GM21423 (cell line): Measurements from ENCODE around the gene RAI1.

Experiments
- ATAC-seq: cut with Tn5 transposase; IDR thresholded peaks from one replicate; pipeline ENCODE4 v1.9.1; 2021; ENCODE audit warnings: mild to moderate bottlenecking, moderate library complexity; ENCODE audit not compliant: unreplicated experiment

The RAI1 gene

DNA sequence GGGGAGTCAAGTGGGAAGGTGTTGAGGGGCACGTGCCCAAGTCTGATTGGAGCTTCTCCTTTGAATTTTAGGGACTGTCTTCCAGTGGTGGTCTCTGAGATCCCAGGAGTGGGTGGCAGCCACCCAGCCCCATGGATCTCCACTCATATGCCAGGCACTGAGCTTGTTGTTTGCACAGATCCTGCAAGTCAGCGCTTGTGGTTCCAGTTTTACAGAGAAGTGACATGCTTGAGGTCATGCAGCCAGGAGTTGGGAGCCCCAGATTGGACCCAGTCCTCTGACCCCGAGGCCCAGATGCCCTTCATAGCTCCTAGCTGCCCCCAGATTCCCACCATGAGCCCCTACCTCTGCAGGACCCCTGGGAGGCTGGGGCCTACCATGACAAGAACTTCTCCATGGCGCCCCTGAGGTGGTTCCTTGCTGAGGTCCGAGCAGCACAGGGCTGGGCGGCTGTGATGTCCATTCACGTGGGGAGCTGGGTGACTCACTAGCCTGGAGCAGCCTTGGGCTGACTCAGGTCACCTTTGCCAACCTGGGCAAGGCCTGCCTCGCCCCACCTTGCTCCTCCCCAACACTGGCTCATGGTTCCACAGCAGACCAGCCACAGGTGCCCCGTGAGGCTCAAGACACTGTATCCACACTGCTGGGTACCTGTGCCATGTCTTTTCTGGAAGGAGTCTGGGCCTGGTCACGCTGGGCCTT lies 47.4 kb downstream of the RAI1 start:
- ATAC-seq, result no peak

DNA sequence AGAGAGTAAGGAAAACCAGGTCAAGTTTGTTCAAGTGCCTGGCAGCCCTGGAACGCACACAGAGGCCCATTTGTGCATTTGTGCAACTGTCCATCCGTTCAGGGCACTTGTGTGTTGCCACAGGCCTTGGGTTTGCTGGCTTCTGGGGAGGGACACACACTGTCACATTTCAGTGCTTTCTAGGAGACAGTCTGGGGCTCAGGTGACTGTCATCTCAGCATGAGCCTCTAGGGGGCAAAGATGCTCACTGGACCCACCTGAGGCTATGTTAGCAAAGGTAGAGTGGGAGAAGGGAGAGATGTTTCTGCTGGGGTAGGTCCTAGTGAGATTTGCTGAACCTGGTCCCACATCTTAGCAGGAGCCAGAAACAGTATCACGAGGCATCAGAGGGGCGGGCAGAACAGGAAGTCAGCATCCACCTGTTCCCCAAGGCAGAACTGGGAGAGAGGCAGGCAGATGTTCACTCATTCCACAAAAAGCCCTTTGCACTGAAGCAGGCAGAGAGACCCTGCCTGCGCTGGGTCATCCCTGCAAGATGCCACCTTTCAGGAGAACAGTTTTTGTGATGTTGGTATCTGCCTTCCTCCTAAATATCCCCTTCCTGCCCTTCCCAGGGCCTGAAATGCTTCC lies 48.5 kb downstream of the RAI1 start:
- ATAC-seq, result no peak

DNA sequence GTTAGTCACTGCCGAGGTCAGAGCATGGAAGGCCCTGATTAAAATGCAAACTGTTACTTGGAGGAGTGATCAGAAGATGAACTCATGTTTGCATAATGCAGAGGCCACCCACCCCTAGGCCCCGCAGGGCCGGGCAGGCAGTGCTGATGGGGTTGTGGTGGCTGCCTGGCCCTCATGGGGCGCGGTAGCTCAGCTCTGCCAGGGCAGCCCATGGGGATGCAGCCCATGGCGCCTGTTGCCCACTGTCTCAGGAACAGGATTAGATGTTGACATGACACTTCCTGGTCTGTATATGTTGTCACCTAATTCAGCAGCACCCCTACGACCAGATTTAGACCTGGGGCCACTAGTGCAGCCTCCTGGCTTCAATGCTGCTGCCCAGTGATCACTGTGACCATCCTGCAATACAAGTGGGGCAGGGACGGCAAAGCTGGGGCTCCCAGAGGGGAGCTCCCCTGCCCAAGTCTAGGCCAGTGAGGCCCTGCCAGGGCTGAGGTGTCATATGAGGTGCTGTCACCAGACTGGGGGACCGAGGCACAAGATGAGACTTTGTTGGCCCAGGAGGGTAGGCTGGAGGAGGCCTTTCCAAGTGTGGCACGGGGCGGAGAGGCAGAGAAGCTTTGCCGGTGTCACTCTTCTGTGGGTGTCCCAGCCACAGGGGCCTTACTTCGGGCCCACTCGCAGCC lies 49.1 kb downstream of the RAI1 start:
- no peak for ATAC-seq

DNA sequence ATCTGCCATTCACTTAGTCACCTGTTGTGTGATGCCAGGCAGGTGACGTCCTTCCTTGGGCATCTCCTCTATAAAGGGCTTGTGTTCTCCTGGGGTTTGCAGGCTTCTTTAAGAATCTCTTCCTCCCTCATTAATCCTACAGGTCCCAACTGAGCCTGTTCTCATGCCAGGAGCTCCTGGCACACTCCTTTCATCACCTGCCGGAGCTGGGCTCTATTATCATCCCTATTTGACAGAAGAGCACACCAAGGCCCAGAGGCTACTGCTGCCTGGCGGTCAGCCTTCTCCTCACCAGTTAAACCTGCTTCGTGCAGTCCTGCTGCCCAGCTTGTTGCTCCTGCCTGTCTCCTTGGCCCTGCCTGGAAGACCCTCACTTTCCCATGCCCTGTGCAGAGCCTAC lies 51.2 kb downstream of the RAI1 start:
- no peak for ATAC-seq

DNA sequence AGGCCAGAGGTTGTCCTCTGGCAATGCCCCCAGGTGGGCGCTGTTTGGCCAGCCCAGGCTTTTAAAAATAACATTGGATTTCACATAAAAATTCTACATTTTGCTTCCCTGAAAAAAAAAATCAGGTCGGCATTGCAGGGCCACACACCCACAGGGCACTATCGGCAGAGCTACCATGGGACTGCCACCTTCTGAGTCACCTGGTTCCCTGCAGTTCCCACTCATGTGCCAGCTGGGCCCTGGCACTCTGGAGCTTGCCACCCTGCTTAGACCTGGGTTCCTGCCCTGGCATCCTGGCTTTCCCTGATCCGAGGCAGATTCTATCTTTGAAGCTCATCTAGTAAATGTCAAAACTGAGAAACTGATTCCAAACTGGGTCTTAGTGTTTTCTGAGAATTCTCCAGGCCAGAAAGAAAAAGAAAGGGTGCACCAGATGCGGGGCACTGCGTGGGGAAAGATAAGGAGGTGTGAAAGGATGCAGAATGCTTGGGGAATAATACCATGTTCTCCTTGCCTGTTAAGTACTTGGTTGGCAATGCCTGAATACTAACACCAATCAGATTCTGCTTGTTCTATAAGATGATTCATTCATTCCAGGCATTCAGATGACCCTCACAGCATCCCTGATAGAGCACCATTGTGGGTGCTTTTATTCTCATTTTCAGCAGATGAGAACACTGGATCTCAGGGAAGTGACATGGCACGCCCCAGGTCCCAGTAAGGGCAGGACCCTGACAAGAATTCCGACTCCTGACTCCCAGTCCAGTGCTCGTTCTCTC lies 51.8 kb downstream of the RAI1 start:
- ATAC-seq, result no peak

DNA sequence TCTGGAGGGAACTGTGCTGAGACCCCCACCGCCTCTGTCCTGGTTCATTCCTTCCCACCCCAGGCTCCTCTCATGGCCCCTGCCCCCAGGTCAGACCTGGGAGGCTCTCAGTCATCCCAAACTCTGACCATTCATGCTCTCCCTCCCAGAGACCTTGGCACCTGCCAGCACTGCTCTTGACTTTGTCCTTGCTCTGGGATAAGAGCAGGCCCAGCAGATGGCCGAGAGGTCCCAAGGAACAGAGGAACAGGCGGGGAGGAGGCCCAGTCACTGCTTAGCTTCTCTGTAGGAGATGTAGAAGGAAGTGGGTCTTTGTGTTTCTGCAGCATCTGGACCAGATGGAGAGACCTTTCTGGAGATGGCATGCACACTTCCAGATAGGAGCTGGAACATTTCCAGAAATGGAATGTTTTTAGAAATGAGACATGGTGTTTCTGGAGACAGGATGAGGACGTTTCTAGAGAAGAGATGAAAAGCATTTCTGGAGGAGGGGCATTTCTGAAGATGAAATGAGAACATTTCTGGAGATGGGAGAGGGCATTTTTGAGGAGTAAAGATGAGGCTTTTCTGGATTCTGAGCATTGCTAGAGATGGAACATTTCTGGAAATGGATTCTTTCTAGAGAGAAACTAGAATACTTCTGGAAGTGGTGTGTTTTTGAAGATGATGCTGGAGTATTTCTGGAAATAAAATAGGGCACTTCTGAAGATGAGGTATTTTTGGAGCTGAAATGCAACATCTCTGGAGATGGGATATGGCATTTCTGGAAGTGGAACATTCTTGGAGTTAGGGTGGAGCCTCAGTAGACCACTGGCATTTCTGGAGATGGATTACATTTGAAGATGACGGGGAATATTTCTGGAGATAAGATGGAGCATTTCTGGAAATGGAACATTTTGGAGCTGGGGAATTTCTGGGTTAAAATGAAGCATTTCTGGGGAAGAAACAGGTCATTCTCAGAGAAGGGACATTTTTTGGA lies 55.2 kb downstream of the RAI1 start:
- no peak for ATAC-seq

DNA sequence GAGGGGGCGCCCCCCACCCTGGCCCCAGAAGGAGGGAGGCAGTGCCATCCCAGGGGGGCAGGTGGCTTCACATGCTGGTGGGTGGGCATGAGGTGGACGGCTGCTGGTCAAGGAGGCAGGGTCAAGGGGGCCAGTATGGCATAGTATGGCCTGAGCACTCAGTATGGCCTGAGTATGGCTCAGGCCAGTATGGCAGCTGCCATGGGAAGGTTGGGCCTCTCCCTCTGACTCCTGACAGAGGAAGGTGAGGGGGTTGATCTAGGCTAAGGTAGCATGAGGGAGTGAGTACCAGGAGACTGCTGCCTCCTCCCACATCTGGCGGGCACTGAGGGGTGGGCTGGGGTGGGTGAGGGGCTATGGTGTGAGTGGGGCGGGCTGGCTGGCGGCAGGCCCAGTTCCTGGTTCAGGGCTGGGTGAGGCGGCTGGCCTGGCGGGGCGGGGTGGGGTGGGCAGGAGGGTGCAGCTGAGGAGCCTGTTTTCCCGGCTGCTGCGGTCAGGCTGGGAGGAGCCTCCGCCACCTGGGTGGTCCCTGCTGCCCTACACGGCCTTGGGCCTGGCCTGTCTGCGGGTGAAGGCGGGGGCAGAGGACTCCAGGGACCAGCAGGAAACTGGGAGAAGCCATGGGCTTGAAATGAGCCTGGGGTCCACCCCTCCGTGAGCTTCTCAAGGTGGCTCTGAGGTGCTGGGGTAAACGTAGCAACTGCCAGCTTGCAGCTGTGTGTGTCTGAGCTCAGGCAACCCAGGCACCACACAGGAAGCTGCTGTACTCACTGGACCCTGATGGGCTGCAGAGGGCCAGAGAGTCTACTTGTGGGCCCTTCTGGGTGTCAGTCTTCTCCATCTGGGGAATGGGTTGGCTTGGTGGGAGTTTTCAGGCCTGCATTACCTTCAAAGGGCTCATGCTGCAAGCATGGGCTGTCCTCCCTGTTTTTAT lies 57.0 kb downstream of the RAI1 start:
- ATAC-seq, result no peak

DNA sequence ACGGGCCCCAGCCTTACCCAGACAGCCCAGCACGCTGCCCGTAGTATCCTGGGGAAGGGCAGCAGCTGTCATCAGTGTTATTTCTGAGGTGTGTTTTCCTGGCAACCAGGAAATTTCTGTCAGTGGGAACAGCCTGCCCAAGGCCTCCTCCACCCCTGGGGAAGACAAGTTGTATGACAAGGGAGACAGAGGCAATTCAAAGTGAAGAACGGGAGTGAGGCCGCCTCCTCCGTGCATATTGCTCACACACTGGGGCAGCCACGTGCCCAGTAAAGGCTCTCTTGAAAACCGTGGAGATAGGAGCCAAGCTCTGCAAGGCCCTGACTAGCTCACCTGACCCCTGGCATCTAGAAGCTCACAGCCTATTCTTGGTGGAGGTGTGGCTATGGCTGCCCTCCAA lies 57.6 kb downstream of the RAI1 start:
- ATAC-seq, result no peak

DNA sequence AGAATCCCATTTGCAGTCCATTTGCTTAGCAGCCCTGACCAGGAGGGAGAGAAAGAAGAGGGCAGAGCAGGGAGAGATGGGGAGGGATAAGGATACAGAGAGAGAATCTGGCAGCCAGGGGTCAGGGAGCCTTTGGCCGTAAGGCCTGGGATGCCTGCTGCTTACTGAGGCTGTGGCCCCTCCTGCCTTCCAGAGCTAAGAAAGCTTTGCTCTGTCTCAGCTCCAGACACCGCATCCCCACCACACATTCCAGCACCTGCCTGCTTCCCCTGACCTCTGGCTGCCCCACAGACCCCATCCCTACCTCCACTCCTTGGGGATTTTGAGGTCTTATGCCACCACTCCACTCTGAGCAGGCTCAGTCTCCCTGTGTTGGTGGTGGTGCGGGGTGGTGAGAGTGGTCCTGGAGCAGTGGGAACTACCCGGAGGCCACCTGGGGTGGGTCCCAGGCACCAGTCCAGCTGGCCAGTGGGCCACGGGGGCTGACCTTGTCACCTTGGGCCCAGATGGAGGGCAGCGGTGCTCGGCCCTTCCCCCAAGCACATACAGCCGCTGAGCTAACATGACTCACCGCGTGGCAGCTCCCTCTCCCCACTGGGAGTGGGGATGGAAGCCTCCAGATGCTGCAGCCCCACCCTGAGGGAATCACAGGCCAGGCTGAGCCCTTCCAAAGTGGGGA lies 58.3 kb downstream of the RAI1 start:
- ATAC-seq, result no peak

DNA sequence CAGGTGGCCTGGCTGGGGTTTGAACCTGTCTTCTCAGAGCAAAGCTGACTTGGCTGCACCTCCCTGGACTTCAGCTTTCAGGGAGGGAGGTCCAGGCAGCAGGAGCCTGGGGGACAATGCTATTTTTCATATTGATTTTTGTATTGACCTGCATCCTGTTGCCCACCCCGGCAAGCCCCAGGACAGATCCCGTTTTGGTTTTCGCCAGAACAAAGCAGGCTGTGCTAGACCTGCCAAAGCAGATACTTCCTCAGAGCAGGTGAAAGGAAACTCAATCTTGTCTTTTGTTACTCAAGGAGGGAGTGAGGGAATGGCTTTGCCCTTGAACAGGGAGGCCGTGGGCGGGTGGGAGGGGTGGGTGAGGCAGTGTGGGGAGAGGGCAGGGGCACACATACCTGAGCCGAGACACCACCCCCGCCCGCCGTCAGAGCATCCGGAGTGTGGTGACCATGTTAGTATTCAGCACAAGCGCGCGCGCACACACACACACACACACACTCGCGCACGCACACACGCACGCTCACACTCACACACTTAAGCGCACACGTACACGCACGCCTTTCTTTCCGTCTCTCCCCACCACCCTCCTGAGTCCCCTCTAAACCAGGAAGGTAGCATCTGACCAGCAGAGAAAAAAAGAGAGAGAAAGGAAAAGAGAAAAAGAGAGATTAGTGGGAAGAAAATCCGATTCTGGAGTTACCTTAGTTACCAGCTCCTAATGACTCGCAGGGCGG lies 59.5 kb downstream of the RAI1 start:
- ATAC-seq, result no peak

DNA sequence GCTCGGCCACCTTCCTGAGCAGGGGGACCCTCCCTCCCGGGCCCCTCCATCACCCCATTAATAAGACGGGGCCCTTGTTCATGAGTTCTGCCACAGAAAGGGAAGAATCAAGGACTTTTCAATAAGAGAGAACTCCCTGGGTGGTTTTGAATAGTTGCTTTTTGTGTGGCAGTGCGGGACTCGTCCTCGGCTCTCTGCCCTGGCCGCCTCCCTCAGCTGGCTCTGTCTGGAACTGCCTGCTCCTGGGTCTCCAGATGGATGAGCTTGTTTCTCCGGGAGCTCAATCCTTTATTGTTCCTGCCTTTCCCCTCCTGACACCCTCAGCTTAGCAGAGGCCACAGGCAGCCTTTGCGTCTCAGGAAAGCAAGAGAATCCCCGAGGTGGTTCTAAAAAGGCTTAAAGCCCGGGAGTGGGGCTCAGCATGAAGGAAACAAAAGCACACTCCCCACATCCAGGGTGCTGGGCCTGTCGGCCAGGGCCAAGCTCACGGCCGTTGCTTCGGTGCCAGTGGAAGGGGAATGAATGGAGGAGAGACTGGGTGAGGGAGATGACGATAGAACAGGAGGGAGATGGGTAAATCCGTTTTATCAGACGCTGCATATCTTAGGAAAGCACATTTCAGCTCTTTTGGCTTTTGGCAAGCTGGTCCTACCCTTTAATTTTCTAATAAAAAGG lies 60.2 kb downstream of the RAI1 start:
- no peak for ATAC-seq

DNA sequence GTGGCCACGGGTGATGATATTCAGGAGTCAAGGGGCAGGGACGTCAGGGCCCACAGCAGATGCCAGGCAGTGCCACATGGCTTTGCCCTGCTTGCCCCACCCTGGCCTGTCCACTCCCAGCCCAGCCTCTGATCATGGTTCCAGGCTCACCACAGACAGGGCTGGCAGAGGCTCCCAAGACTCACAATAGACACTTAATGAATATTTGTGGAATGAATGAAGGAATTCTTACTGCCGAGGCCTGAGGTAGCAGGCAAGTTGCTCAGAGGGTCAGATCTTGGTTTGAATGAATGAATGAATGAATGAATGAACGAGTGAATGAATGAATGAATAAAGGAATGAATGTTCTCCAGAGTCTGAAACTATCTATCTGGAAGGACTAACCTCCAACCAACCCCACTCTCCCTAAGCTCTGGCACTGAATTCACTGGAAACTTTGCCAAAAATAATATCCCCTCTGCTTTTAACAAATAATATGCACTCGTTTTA lies 60.9 kb downstream of the RAI1 start:
- no peak for ATAC-seq

DNA sequence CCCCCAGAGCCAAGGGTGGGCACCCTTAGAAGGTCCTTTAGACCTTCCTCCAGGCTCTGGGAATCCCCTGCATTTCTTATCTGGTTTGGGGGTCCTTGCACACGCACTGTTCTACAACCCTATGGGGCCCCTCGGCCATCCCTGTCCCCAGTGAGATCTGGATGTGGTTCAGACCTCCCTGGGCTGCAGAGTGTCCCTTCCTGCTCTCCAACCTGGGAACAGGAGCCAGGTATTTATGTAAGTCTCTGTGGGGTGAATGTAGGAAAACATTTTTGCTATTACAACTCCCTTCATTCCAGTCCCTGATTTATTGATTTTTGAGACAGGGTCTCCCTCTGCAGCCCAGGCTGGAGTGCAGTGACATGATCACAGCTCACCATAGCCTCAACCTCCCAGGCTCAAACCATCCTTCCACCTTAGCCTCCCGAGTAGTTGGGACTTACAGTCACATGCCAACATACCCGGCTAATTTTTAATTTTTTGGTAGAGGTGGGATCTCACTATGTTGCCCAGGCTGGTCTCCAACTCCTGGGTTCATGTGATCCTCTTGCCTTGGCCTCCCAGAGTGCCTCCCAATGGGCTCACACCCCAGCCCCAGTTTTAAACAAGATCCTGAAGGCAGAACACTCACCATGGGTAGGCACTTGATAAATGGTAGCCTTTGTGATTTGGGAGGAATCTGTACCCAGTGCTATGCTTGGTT lies 61.6 kb downstream of the RAI1 start:
- no peak for ATAC-seq

DNA sequence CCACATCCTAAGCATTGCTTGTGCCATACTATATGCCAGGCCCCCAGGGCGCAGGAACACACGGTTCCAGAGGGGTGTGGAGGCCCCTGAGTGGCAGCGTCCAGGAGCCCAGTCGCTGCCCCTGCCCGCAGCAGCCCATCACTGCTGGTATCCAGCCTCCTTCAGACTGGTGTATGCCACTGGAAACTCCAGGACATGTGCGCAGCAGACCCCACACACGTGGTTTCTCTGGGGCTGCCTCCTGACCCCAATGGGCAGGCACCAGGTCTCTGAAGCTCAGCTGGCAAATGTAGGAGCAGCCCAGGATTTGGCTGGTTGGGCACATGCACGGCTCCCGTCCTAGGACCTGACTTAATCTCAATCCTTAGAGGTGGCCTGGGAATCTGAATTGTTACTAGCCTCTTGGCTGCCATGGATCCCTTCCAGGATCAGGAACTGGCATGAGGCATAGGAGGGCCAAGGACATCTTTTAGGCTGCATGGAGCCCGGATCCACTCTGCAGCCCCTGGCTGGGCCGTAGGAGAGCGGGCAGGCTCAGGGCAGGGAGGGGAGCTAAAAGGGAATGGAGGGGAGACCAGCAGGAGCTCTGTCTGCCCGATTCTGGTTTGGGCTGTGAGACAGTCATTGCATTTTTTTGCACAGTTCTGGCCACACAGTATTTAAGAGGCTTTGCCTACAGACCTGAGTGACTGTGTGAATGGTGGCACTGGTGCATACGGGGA lies 62.3 kb downstream of the RAI1 start:
- no peak for ATAC-seq

DNA sequence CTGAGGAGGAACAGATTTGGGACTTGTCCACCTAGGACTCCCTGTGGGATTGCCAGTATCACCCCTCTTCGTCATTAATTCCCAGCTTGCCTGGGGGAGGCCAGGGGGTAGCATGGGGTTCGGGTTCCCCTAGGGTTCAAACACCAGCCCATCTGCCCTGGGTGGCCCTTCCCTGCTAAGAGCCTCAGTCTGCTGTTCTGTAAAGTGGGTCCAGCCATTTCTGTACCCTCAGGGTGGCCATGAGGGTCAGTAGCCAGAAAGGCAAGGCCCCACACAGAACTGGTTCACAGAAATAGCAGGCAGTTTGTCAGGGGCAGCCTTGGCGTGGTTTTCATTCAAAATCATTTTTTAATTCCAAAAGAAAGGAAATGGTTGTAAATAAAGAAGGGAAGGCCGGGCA lies 62.9 kb downstream of the RAI1 start:
- ATAC-seq, result no peak
